H1 (cell line): ENCODE measurements around the gene ABCB10. TPM values are rescaled to one million over a fixed set of nuclear protein-coding genes. Genes with fewer than 3 reads are reported as not detected.

Experiments used
- CTCF ChIA-PET: fragments of 300-600 bp; sonication (Branson Sonifier 250); formaldehyde crosslinking; loops from one replicate; lab custom pipeline; 2021; ENCODE audit not compliant: partially characterized antibody; lab: Charles Lee
- POLR2A ChIA-PET: fragments of 300-600 bp; sonication (Branson Sonifier 250); formaldehyde crosslinking; loops from one replicate; lab custom pipeline; 2021; ENCODE audit warnings: inconsistent platforms; ENCODE audit not compliant: partially characterized antibody; lab: Charles Lee
- DNase-seq, 2 experiments: peaks; one replicate each; pipeline versions ENCODE4 v3.0.0 to v3.0.0-alpha.2; 2010 to 2022; ENCODE audit warnings: low spot score in 2 of 2, low read depth in 1 of 2, mixed read lengths in 1 of 2
- FAIRE-seq: peaks from 2 replicates; lab custom pipeline; 2011; peaks lifted over from hg19 to GRCh38; lab: Jason Lieb, UNC
- H2AFZ ChIP-seq: 2 replicates; pipeline ENCODE4 v1.8.1; 2012; ENCODE audit warnings: low read length, inconsistent platforms
- H2AK5ac ChIP-seq: 2 replicates; pipeline ENCODE4 v1.6.1; 2013; ENCODE audit warnings: low read depth, low read length
- H2BK120ac ChIP-seq: replicated peaks from 2 replicates; pipeline ENCODE3; 2013; ENCODE audit warnings: low read depth, low read length, inconsistent platforms
- H2BK12ac ChIP-seq: 2 replicates; pipeline ENCODE4 v1.6.1; 2013; ENCODE audit warnings: low read depth, low read length
- H2BK15ac ChIP-seq: 2 replicates; pipeline ENCODE4 v1.6.1; 2013; ENCODE audit warnings: low read length
- H2BK20ac ChIP-seq: 2 replicates; pipeline ENCODE4 v1.6.1; 2013; ENCODE audit warnings: low read length
- H2BK5ac ChIP-seq: 2 replicates; pipeline ENCODE4 v1.6.1; 2013; ENCODE audit warnings: low read depth, low read length
- H3K14ac ChIP-seq: 2 replicates; pipeline ENCODE4 v1.6.1; 2013; ENCODE audit warnings: inconsistent platforms; ENCODE audit not compliant: insufficient read length
- H3K18ac ChIP-seq: 2 replicates; pipeline ENCODE4 v1.6.1; 2013; ENCODE audit warnings: low read length; ENCODE audit errors: extremely low read depth
- H3K23ac ChIP-seq: 2 replicates; pipeline ENCODE4 v1.6.1; 2013; ENCODE audit warnings: inconsistent platforms; ENCODE audit not compliant: insufficient read length
- H3K23me2 ChIP-seq: 2 replicates; pipeline ENCODE4 v1.6.1; 2013; ENCODE audit warnings: low read depth, low read length
- H3K27ac ChIP-seq: 2 replicates; pipeline ENCODE4 v1.6.1; 2011; ENCODE audit warnings: low read depth, low read length, inconsistent platforms
- H3K27me3 ChIP-seq, 4 experiments: replicated peaks in 1 of 4; 1 replicate in 1 of 4; 2 replicates in 3 of 4; pipeline versions ENCODE4 v1.6.1 to v1.8.1; 2011 to 2013; ENCODE audit warnings: low read length in 3 of 4, mild to moderate bottlenecking in 3 of 4, inconsistent platforms in 2 of 4, mixed read lengths in 2 of 4, moderate library complexity in 1 of 4; ENCODE audit not compliant: control insufficient read depth in 3 of 4, insufficient read depth in 3 of 4; ENCODE audit errors: extremely low read depth in 1 of 4
- H3K36me3 ChIP-seq, 4 experiments: 2 replicates each; pipeline versions ENCODE4 v1.6.1 to v1.8.1; 2011 to 2013; ENCODE audit warnings: mild to moderate bottlenecking in 4 of 4, low read length in 3 of 4, moderate library complexity in 2 of 4, control low read depth in 1 of 4, inconsistent platforms in 1 of 4; ENCODE audit not compliant: insufficient read depth in 4 of 4, control insufficient read depth in 2 of 4
- H3K4ac ChIP-seq: replicated peaks from 2 replicates; pipeline ENCODE3; 2013; ENCODE audit warnings: low read length, low read depth, mixed read lengths, inconsistent platforms; ENCODE audit not compliant: insufficient read length
- H3K4me1 ChIP-seq, 4 experiments: replicated peaks in 1 of 4; 1 replicate in 1 of 4; 2 replicates in 3 of 4; pipeline versions ENCODE4 v1.6.1 to v1.8.1; 2011 to 2013; ENCODE audit warnings: low read length in 3 of 4, inconsistent platforms in 2 of 4, mixed read lengths in 1 of 4; ENCODE audit not compliant: insufficient read depth in 4 of 4, control insufficient read depth in 3 of 4
- H3K4me2 ChIP-seq, 2 experiments: 2 replicates each; pipeline versions ENCODE4 v1.6.1 to v1.8.1; 2011 to 2013; ENCODE audit warnings: low read depth in 2 of 2, low read length in 2 of 2, control low read depth in 1 of 2, inconsistent platforms in 1 of 2, mild to moderate bottlenecking in 1 of 2; ENCODE audit not compliant: insufficient read depth in 1 of 2
- H3K4me3 ChIP-seq, 4 experiments: fragments of 200-600, 300-600 bp in 1 of 4; sonication (generic), shearing (Covaris generic), sonication (Bioruptor Twin) in 1 of 4; 2 replicates each; pipeline versions ENCODE4 v1.5.1 to v1.8.1; 2011 to 2016; ENCODE audit warnings: low read length in 4 of 4, low read depth in 3 of 4, control low read depth in 2 of 4, inconsistent platforms in 2 of 4, mild to moderate bottlenecking in 2 of 4, mixed read lengths in 1 of 4, moderate library complexity in 1 of 4; ENCODE audit not compliant: insufficient read depth in 2 of 4; ENCODE audit errors: extremely low read depth in 1 of 4
- H3K56ac ChIP-seq: replicated peaks from 2 replicates; pipeline ENCODE3; 2013; ENCODE audit warnings: low read depth, mild to moderate bottlenecking, mixed read lengths, low read length, inconsistent platforms; ENCODE audit not compliant: insufficient read length
- H3K79me1 ChIP-seq: 2 replicates; pipeline ENCODE4 v1.6.1; 2013; ENCODE audit warnings: low read depth, low read length, control low read depth
- H3K79me2 ChIP-seq, 2 experiments: 2 replicates each; pipeline versions ENCODE4 v1.6.1 to v1.8.1; 2012 to 2013; ENCODE audit warnings: low read length in 2 of 2, mild to moderate bottlenecking in 2 of 2, inconsistent platforms in 1 of 2; ENCODE audit not compliant: insufficient read depth in 2 of 2, control insufficient read depth in 1 of 2
- H3K9ac ChIP-seq, 4 experiments: replicated peaks in 1 of 4; 1 replicate in 1 of 4; 2 replicates in 3 of 4; pipeline versions ENCODE4 v1.6.1 to v1.8.1; 2011 to 2013; ENCODE audit warnings: low read depth in 3 of 4, low read length in 3 of 4, control low read depth in 2 of 4, mild to moderate bottlenecking in 2 of 4, moderate library complexity in 2 of 4, inconsistent platforms in 1 of 4; ENCODE audit errors: extremely low read depth in 1 of 4
- H3K9me3 ChIP-seq, 2 experiments: 2 replicates each; pipeline versions ENCODE4 v1.6.1 to v1.8.1; 2012 to 2013; ENCODE audit warnings: mild to moderate bottlenecking in 2 of 2, moderate library complexity in 2 of 2, control low read depth in 1 of 2, inconsistent platforms in 1 of 2, low read depth in 1 of 2, low read length in 1 of 2, mixed read lengths in 1 of 2; ENCODE audit not compliant: insufficient read depth in 2 of 2
- H4K20me1 ChIP-seq, 2 experiments: replicated peaks in 1 of 2; 2 replicates each; pipeline versions ENCODE3 to v1.8.1; 2011 to 2013; ENCODE audit warnings: inconsistent platforms in 2 of 2, low read length in 2 of 2, mild to moderate bottlenecking in 1 of 2; ENCODE audit not compliant: insufficient read depth in 2 of 2, control insufficient read depth in 1 of 2
- H4K5ac ChIP-seq: 2 replicates; pipeline ENCODE4 v1.6.1; 2013; ENCODE audit warnings: low read length, low read depth, mixed read lengths, inconsistent platforms; ENCODE audit not compliant: insufficient read length
- H4K8ac ChIP-seq: 2 replicates; pipeline ENCODE4 v1.8.0; 2013; ENCODE audit warnings: mild to moderate bottlenecking, moderate library complexity, low read length, inconsistent platforms; ENCODE audit not compliant: insufficient read depth; ENCODE audit errors: extremely low read depth
- H4K91ac ChIP-seq: replicated peaks from 2 replicates; pipeline ENCODE3; 2013; ENCODE audit warnings: low read length, mixed read lengths, inconsistent platforms; ENCODE audit not compliant: insufficient read length
- EP300 ChIP-seq, 2 experiments: IDR thresholded peaks; 1 replicate in 1 of 2; 2 replicates in 1 of 2; pipeline ENCODE4 v1.6.1; 2011 to 2012; ENCODE audit warnings: low read depth in 2 of 2, low read length in 2 of 2, mild to moderate bottlenecking in 2 of 2, borderline replicate concordance in 1 of 2, inconsistent platforms in 1 of 2, moderate library complexity in 1 of 2
- SIRT6 ChIP-seq: IDR thresholded peaks from one replicate; pipeline ENCODE4 v1.7.1; 2012; ENCODE audit warnings: low read length, inconsistent platforms
- TBP ChIP-seq: IDR thresholded peaks from 2 replicates; pipeline ENCODE4 v1.6.1; 2011; ENCODE audit warnings: low read depth, low read length, improper control_type of control experiment
- WGBS, 2 experiments: shearing (Covaris generic) in 1 of 2; methylation state at CpG; one replicate each; pipeline versions ENCODE4 v1.1.6 to v1.1.7; 2013 to 2015; ENCODE audit warnings: low lambda C conversion rate in 2 of 2, mixed read lengths in 2 of 2, inconsistent platforms in 1 of 2, low coverage in 1 of 2, missing lambda C conversion rate in 1 of 2; ENCODE audit not compliant: insufficient replicate concordance in 2 of 2, insufficient coverage in 1 of 2, insufficient read length in 1 of 2; ENCODE audit errors: extremely low coverage in 1 of 2, missing lambda C conversion rate in 1 of 2; 5-methylcytosine and 5-hydroxymethylcytosine counted together
- polyA plus RNA-seq, 7 experiments: library from polyadenylated mRNA; depleted of rRNA in 3 of 7; stranded (reverse) in 5 of 7; unstranded in 2 of 7; fragments of >200 nt in 5 of 7; fragments of 200-250 nt in 2 of 7; gene quantifications; 1 replicate in 5 of 7; 2 replicates in 1 of 7; 4 replicates in 1 of 7; pipeline versions ENCODE4 v1.2.1 to v1.2.3, GENCODE V29; 2011 to 2013; ENCODE audit warnings: missing spikeins in 2 of 7, mixed read lengths in 2 of 7
- total RNA-seq: library from RNA; stranded (reverse); fragmentation: NEBNext Ultra II Directional; extraction: Animal tissue kit (Norgen Biotek cat#: 25700); gene quantifications from 2 replicates; pipeline ENCODE4 v1.2.1, GENCODE V29; 2021

Gene ABCB10
- total and polyA plus RNA-seq, 2 of the 8 experiments (the other 6 are each of a cell fraction or from before 2014, with no cell fraction given) = 3.6 to 11.9 TPM

DNA sequence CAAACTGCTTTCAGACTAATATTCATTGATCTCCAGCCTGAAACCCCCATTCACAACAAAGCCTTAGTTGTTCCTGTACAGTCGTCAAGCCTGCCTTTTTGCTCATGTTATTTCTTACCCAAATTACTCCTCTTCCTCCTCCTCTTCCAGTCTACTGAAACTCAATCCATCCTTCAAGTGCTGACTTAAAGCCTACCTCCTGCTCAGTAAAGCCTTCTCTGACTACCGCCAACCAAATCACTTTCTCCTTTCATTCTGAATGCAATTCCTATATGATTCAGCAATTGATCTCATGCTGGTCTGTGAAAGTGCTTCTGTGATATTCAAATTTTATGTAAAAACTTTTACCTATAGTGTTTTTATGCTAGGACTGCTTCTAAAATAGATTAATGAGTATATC is 48.9 kb upstream of the ABCB10 start:
- H3K36me3 ChIP-seq = peaks cover 3 to 41% (median 21%) of the 10 kb centered on the region in 4 experiments; a peak in 6 of 8 replicates
- H3K9me3 ChIP-seq = no peaks in the 10 kb centered on the region

More for the DNA sequence above, 48.9 kb upstream of the ABCB10 start:
- H4K8ac ChIP-seq = no peak overlapping the region
- no peak overlapping the region for H3K18ac ChIP-seq
- H2AFZ ChIP-seq = no peak overlapping the region
- POLR2A ChIA-PET = interaction anchor here (1.5 kb wide), 1 partner anchor 16 kb away, joined by 4 read pairs; no protein-coding TSS in a partner anchor
- no peak overlapping the region for H3K27ac ChIP-seq
- H2AK5ac ChIP-seq = no peak overlapping the region
- no peaks in the 10 kb centered on the region for H4K20me1 ChIP-seq
- no peak overlapping the region for H2BK12ac ChIP-seq
- H3K23me2 ChIP-seq = no peaks in the 10 kb centered on the region
- no peak overlapping the region for H4K5ac ChIP-seq
- H3K23ac ChIP-seq = no peak overlapping the region
- H4K91ac ChIP-seq = no peak overlapping the region
- no peak overlapping the region for H3K14ac ChIP-seq
- peaks cover 2% of the 10 kb centered on the region; the same call in 1 of the 2 replicates for H3K79me1 ChIP-seq
- no peak overlapping the region for H2BK15ac ChIP-seq
- no peak overlapping the region for H3K4ac ChIP-seq
- no peak overlapping the region for H2BK120ac ChIP-seq
- H2BK20ac ChIP-seq = no peak overlapping the region
- H3K4me2 ChIP-seq = no peak overlapping the region
- 49% methylated on average over 2 of the region's 2 CpGs; no CpG with 5 or more reads in 1 of the 2 experiments for WGBS, 2 experiments
- H3K9ac ChIP-seq = no peak overlapping the region
- FAIRE-seq (peak; percentile 45), DNase-seq (no peak)
- no peak overlapping the region for H3K56ac ChIP-seq
- peaks cover 0 to 3% (median 0%) of the 10 kb centered on the region in 4 experiments; a peak in 1 of 7 replicates for H3K4me1 ChIP-seq
- no peak overlapping the region for H2BK5ac ChIP-seq
- H3K27me3 ChIP-seq = no peaks in the 10 kb centered on the region
- no peak overlapping the region for H3K4me3 ChIP-seq
- H3K79me2 ChIP-seq = no peaks in the 10 kb centered on the region
- TF ChIP-seq EP300 (IDR thresholded peaks at IDR 0.05; ENCODE audit: borderline replicate concordance in 1 of 2, low read depth in 2 of 2, low read length in 2 of 2) (no peak), TBP (no peak), SIRT6 (no peak)
- TF ChIP-seq, all 59 proteins: peak for 0
- CTCF ChIA-PET = interaction anchor here (0.9 kb wide), 2 partner anchors 11 to 45 kb away, joined by 3 to 4 read pairs; no protein-coding TSS in a partner anchor
